ENCODE results near the gene SNRNP48.

GRCh38 chr6:7559651-7560385 is 30.2 kb upstream of the SNRNP48 start:
- TF ChIP-seq CTCF (IDR thresholded peaks at IDR 0.05; ENCODE audit: extremely low read depth in 1 of 2, insufficient read depth in 1 of 2, low read depth in 1 of 2, low read length in 2 of 2) (no peak), POLR2A (IDR thresholded peaks at IDR 0.05; ENCODE audit: low read depth, low read length) (no peak), POLR2AphosphoS5 (IDR thresholded peaks at IDR 0.05; ENCODE audit: insufficient read depth, low read depth, low read length) (no peak), EZH2 (IDR thresholded peaks at IDR 0.05; ENCODE audit: borderline replicate concordance, low read depth, low read length, severe bottlenecking) (no peak)

All from endothelial cell of umbilical vein (primary cell).